Fibroblast of skin of back (primary cell): ENCODE results near the gene RALB.
"Not testable (repeated sequence)": the region's sequence is repeated elsewhere in the genome, so short reads cannot be mapped to it uniquely, and the experiment has no call there.

Experiments used
- DNase-seq: peaks from one replicate; pipeline ENCODE4 v3.0.0-alpha.2; 2013

Gene RALB

GRCh38 chr2:120224735-120225548 lies 27.7 kb upstream of the RALB start:
- DNase-seq, result no peak

GRCh38 chr2:120225549-120226065 lies 27.0 kb upstream of the RALB start:
- no peak for DNase-seq

GRCh38 chr2:120226316-120226715 lies 26.3 kb upstream of the RALB start:
- no peak for DNase-seq

GRCh38 chr2:120227111-120227991 lies 25.3 kb upstream of the RALB start:
- no peak for DNase-seq

- no peak for DNase-seq
These were observed 24.1 kb upstream of the RALB start for GRCh38 chr2:120228503-120228902.

- no peak for DNase-seq
These were observed 23.3 kb upstream of the RALB start for GRCh38 chr2:120229341-120229740.

- DNase-seq, result no peak
These were observed 21.9 kb upstream of the RALB start for GRCh38 chr2:120230515-120231471.

GRCh38 chr2:120231564-120231973 lies 21.1 kb upstream of the RALB start:
- no peak for DNase-seq

GRCh38 chr2:120231974-120232635 lies 20.5 kb upstream of the RALB start:
- no peak for DNase-seq

GRCh38 chr2:120233292-120233691 lies 19.4 kb upstream of the RALB start:
- DNase-seq, result no peak

- not testable (repeated sequence) for DNase-seq
These were observed 17.5 kb upstream of the RALB start for GRCh38 chr2:120235158-120235557.

GRCh38 chr2:120235681-120236080 lies 17.0 kb upstream of the RALB start:
- DNase-seq, result no peak

- DNase-seq, result no peak
These were observed 16.3 kb upstream of the RALB start for GRCh38 chr2:120236316-120236715.

- no peak for DNase-seq
These were observed 15.9 kb upstream of the RALB start for GRCh38 chr2:120236791-120237190.

- peak; percentile 67 for DNase-seq
These were observed 15.2 kb upstream of the RALB start for GRCh38 chr2:120237491-120237902.

- peak; percentile 81 for DNase-seq
These were observed 13.7 kb upstream of the RALB start for GRCh38 chr2:120238728-120239487.

- peak; percentile 84 for DNase-seq
These were observed 13.0 kb upstream of the RALB start for GRCh38 chr2:120239488-120240287.

GRCh38 chr2:120240901-120241429 lies 11.7 kb upstream of the RALB start:
- no peak for DNase-seq

GRCh38 chr2:120241684-120242083 lies 11.0 kb upstream of the RALB start:
- no peak for DNase-seq

- DNase-seq, result peak; percentile 59
These were observed 9.4 kb upstream of the RALB start for GRCh38 chr2:120243211-120243610.
